GM10266 (cell line): ENCODE data around the gene DTNBP1.

Experiments
- DNase-seq: peaks from one replicate; pipeline ENCODE4 v3.0.0; 2012; ENCODE audit errors: extremely low spot score
- CTCF ChIP-seq: IDR thresholded peaks from 2 replicates; pipeline ENCODE4 v1.5.1; 2012; ENCODE audit warnings: mild to moderate bottlenecking, low read depth; ENCODE audit not compliant: control insufficient read depth, insufficient read depth; ENCODE audit errors: missing control alignments

Gene DTNBP1

DNA sequence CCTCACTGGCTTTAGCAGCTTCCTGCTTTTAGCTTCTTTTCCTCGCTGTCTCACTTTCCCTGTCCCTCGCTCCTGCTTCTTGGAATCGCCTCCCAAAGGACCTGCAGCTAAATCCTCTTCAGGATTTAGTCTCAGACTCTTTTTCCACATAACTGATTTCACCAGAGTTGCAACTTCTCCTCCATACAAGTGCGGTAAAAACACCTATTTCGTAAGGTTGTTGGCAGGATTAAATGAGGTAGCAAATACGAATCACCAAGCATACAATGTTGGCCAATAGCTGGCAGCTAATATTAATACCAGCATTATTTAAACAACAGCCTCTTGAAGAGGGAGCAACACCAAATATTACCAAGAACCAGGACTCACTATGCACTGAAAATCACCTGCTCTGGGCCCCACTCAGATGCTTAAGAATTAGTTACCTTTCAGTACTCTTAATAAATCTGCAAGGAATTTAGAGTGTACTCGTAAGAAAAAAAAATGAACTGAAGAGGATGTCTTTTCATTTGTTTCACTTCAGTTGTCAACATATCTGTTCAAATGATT, 123.0 kb downstream of the DTNBP1 start:
- DNase-seq, result no peak
- no peak for TF ChIP-seq CTCF

DNA sequence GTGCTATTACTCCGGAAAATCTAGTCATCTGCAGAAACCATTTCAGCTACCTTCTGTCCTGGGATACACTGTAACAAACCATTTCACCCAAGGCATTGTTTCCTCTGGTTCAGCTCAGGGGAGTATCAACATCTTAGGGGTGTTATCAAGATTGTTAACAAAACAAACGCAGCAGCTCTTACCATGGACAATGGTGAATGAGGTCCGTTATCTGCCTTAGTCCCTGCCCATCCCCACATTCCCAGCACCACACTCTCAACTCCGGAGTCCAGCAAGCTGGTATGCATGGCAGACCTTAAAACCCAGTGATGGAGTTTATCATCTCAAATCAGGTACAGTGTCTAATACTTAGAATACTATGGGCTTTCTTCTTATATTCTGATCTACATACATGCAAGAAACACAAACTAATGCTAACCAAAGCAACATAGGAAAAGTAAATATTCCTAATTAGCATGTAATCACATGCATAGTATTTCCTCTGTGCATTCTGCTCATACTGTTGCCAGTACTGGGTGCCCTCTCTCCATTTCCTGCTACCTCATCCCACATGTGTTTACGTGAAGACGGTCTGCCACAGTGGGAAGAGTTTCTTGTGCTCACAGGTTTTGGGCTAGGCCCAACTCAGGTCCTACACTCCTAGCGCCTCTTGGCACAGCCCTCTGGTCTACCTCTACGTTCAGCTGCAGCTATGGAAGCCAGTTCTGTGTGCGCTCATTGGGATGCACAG, 123.9 kb downstream of the DTNBP1 start:
- DNase-seq, result no peak
- no peak for TF ChIP-seq CTCF

DNA sequence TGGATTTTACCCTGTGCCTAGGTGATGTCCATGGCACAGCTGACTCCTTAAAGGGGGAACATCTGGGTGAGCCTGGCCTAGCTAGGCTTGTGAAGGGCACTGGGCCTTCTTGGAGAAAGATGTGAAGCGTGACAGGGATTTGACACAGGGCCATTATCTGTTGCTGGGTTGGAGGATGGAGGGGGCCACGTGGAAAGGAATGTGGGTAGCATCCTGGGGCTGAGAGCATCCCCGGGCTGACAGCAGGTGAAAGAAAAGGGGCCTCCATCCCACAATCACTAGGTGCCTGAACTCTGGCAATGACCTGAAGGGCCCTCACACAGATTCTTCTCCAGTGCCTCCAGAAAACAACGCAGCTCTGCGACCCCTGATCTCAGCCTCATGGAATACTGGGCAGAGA, 124.7 kb downstream of the DTNBP1 start:
- TF ChIP-seq CTCF, result no peak

GRCh38 chr6:15536198-15536955, 126.5 kb downstream of the DTNBP1 start:
- TF ChIP-seq CTCF, result no peak
- DNase-seq, result no peak

More for the DNA sequence above, 124.7 kb downstream of the DTNBP1 start:
- DNase-seq, result no peak

DNA sequence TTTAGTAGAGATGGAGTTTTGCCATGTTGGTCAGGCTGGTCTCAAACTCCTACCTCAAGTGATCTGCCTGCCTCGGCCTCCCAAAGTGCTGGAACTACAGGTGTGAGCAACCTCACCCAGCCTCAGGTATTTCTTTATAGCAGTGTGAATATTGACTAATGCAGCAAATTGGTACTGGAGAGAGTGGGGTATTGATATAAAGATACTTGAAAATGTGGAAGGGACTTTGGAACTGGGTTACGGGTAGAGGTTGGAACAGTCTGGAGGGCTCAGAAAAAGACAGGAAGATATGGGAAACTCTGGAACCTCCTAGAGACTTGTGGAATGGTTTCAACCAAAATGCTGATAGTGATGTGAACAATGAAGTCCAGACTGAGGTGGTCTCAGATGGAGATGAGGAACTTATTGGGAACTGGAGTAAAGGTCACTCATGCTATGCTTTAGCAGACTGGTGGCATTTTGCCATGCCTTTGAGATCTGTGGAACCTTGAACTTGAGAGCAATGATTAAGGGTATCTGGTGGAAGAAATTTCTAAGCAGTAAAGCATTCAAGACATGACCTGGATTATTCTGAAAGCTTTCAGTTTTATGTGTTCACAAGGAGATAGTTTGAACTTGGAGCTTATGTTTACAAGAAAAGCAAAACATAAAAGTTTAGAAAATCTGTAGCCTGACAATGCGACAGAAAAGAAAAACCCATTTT, 127.2 kb downstream of the DTNBP1 start:
- no peak for DNase-seq
- TF ChIP-seq CTCF, result no peak

- no peak for DNase-seq
- TF ChIP-seq CTCF, result no peak
Observed at GRCh38 chr6:15534974-15535373, 127.9 kb downstream of the DTNBP1 start.
